Calu3 (cell line): Measurements from ENCODE around the gene DDX21. TPM values are rescaled to one million over a fixed set of nuclear protein-coding genes. Genes with fewer than 3 reads are reported as not detected.
A peak's percentile ranks its signal among the peaks of the same experiment; 100 is the strongest.

ENCODE experiments used
- BruUV-seq: library from RNA; stranded (reverse); fragments of 400-500 nt; replicated peaks from 2 replicates; lab custom pipeline; 2021; lab: Mats Ljungman, UMichigan
- CTCF ChIA-PET: fragments of 300-600 bp; sonication (Branson Sonifier 250); formaldehyde crosslinking; loops from one replicate; lab custom pipeline; 2022; ENCODE audit warnings: antibody characterized with exemption; lab: Charles Lee
- DNase-seq: peaks from one replicate; pipeline ENCODE4 v3.0.0; 2022
- H3K27ac Mint-ChIP-seq: one replicate; pipeline ENCODE4 v1.8.0; 2022; ENCODE audit warnings: mixed read lengths; ENCODE audit not compliant: unreplicated experiment
- H3K27me3 Mint-ChIP-seq: one replicate; pipeline ENCODE4 v1.8.0; 2022; ENCODE audit warnings: mixed read lengths; ENCODE audit not compliant: unreplicated experiment
- H3K36me3 Mint-ChIP-seq: one replicate; pipeline ENCODE4 v1.8.0; 2022; ENCODE audit warnings: mild to moderate bottlenecking, moderate library complexity, mixed read lengths; ENCODE audit not compliant: insufficient read depth, unreplicated experiment
- H3K4me1 Mint-ChIP-seq: one replicate; pipeline ENCODE4 v1.8.0; 2022; ENCODE audit warnings: mild to moderate bottlenecking, low read depth, mixed read lengths; ENCODE audit not compliant: unreplicated experiment
- H3K4me3 Mint-ChIP-seq: one replicate; pipeline ENCODE4 v1.8.0; 2022; ENCODE audit warnings: mild to moderate bottlenecking, low read depth, moderate library complexity, mixed read lengths; ENCODE audit not compliant: unreplicated experiment
- H3K9me3 Mint-ChIP-seq: one replicate; pipeline ENCODE4 v1.8.0; 2022; ENCODE audit warnings: low read depth, mixed read lengths; ENCODE audit not compliant: unreplicated experiment
- CTCF ChIP-seq: fragments of 200-600 bp; IDR thresholded peaks from one replicate; pipeline ENCODE4 v1.8.0; 2022; ENCODE audit warnings: antibody characterized with exemption; ENCODE audit not compliant: unreplicated experiment
- intact Hi-C: fragments of 100-400 bp; cut with micrococcal nuclease; formaldehyde crosslinking; loops from one replicate; pipeline ENCODE4 v1.10.0; 2022; ENCODE audit not compliant: unreplicated experiment
- total RNA-seq: library from RNA; stranded (reverse); gene quantifications from 2 replicates; pipeline ENCODE4 v1.2.3, GENCODE V29; 2022

DDX21 gene
- total RNA-seq, 1 experiment from 2014 or later: 135 TPM

GRCh38 chr10:68954904-68955303 lies 1.1 kb upstream of the DDX21 start:
- peaks cover 15% of the 10 kb centered on the region for H3K4me1 Mint-ChIP-seq
- H3K27me3 Mint-ChIP-seq: no peaks in the 10 kb centered on the region
- no TSS peak for BruUV-seq
- CTCF ChIA-PET: interaction anchor here (0.7 to 1.6 kb wide), 2 partner anchors 18 to 232 kb away, joined by 3 read pairs; no protein-coding TSS in a partner anchor
- TF ChIP-seq CTCF: no peak
- H3K27ac Mint-ChIP-seq: no peak overlapping the region
- intact Hi-C loops: no loop called here
- peak overlapping the region; percentile 99 for H3K4me3 Mint-ChIP-seq
- H3K9me3 Mint-ChIP-seq: no peaks in the 10 kb centered on the region
- no peak for DNase-seq
- peaks cover 46% of the 10 kb centered on the region for H3K36me3 Mint-ChIP-seq

- Mint-ChIP-seq H3K36me3 (peaks cover 51% of the 10 kb centered on the region), H3K9me3 (no peaks in the 10 kb centered on the region), H3K27me3 (no peaks in the 10 kb centered on the region), H3K27ac (peak overlapping the region; percentile 100), H3K4me1 (peaks cover 20% of the 10 kb centered on the region), H3K4me3 (peak overlapping the region; percentile 99)
- CTCF ChIA-PET: interaction anchor here (0.8 to 1.6 kb wide), 3 partner anchors 19 to 257 kb away, joined by 3 to 4 read pairs (median 3); no protein-coding TSS in a partner anchor
- BruUV-seq: TSS peak; percentile 84
- no peak for TF ChIP-seq CTCF
- peak; percentile 28 for DNase-seq
- intact Hi-C loops: no loop called here
These were observed 577 bp upstream of the DDX21 start for GRCh38 chr10:68955355-68955831.

- H3K4me1 Mint-ChIP-seq: peaks cover 28% of the 10 kb centered on the region
- CTCF ChIA-PET: no interaction called here
These were observed 1.3 kb downstream of the DDX21 start for GRCh38 chr10:68957284-68957615.

GRCh38 chr10:68957654-68958053 lies 1.7 kb downstream of the DDX21 start:
- no peak for TF ChIP-seq CTCF
- BruUV-seq: no TSS peak
- Mint-ChIP-seq H3K4me1 (peaks cover 28% of the 10 kb centered on the region), H3K4me3 (peak overlapping the region; percentile 99), H3K9me3 (no peaks in the 10 kb centered on the region), H3K36me3 (peaks cover 71% of the 10 kb centered on the region), H3K27ac (peak overlapping the region; percentile 100), H3K27me3 (no peaks in the 10 kb centered on the region)
- intact Hi-C loops: no loop called here
- DNase-seq: no peak
- CTCF ChIA-PET: no interaction called here

More at GRCh38 chr10:68957284-68957615, 1.3 kb downstream of the DDX21 start:
- H3K9me3 Mint-ChIP-seq: no peaks in the 10 kb centered on the region
- peak overlapping the region; percentile 100 for H3K27ac Mint-ChIP-seq
- no peaks in the 10 kb centered on the region for H3K27me3 Mint-ChIP-seq
- DNase-seq: no peak
- intact Hi-C loops: no loop called here
- no TSS peak for BruUV-seq
- TF ChIP-seq CTCF: no peak
- H3K4me3 Mint-ChIP-seq: peak overlapping the region; percentile 99
- peaks cover 67% of the 10 kb centered on the region for H3K36me3 Mint-ChIP-seq
